Measurements from ENCODE around the gene CDC34.
A peak's percentile ranks its signal among the peaks of the same experiment; 100 is the strongest.

Gene CDC34

GRCh38 chr19:522726-523125, 8.8 kb upstream of the CDC34 start:
- H3K4me3 ChIP-seq (replicated peaks in 1 of 2; ENCODE audit: low read depth in 2 of 2, low read length in 2 of 2), result no peak overlapping the region
- no peak for DNase-seq (ENCODE audit: low read depth in 2 of 2)
- no peak for TF ChIP-seq CTCF (IDR thresholded peaks at IDR 0.05; ENCODE audit: low read depth, low read length)

GRCh38 chr19:524062-524674, 7.4 kb upstream of the CDC34 start:
- DNase-seq (ENCODE audit: low read depth in 2 of 2), result peak; percentile 18 to 58
- peak overlapping the region in 1 of 2 donors; percentile 10 for H3K4me3 ChIP-seq (replicated peaks in 1 of 2; ENCODE audit: low read depth in 2 of 2, low read length in 2 of 2)
- TF ChIP-seq CTCF (IDR thresholded peaks at IDR 0.05; ENCODE audit: low read depth, low read length), result no peak

GRCh38 chr19:525029-525428, 6.5 kb upstream of the CDC34 start:
- TF ChIP-seq CTCF (IDR thresholded peaks at IDR 0.05; ENCODE audit: low read depth, low read length), result no peak
- no peak overlapping the region for H3K4me3 ChIP-seq (replicated peaks in 1 of 2; ENCODE audit: low read depth in 2 of 2, low read length in 2 of 2)
- no peak for DNase-seq (ENCODE audit: low read depth in 2 of 2)

- no peak for DNase-seq (ENCODE audit: low read depth in 2 of 2)
- H3K4me3 ChIP-seq (replicated peaks in 1 of 2; ENCODE audit: low read depth in 2 of 2, low read length in 2 of 2), result no peak overlapping the region
- no peak for TF ChIP-seq CTCF (IDR thresholded peaks at IDR 0.05; ENCODE audit: low read depth, low read length)
Observed at GRCh38 chr19:525857-526419, 5.6 kb upstream of the CDC34 start.

GRCh38 chr19:530134-531008, 1.2 kb upstream of the CDC34 start:
- DNase-seq (ENCODE audit: low read depth in 2 of 2), result no peak
- no peak for TF ChIP-seq CTCF (IDR thresholded peaks at IDR 0.05; ENCODE audit: low read depth, low read length)
- peak overlapping the region; percentile 69 to 79 for H3K4me3 ChIP-seq (replicated peaks in 1 of 2; ENCODE audit: low read depth in 2 of 2, low read length in 2 of 2)

GRCh38 chr19:531009-531752, 379 bp upstream of the CDC34 start:
- peak; percentile 72 to 87 for DNase-seq (ENCODE audit: low read depth in 2 of 2)
- TF ChIP-seq CTCF (IDR thresholded peaks at IDR 0.05; ENCODE audit: low read depth, low read length), result no peak
- peak overlapping the region; percentile 69 to 88 for H3K4me3 ChIP-seq (replicated peaks in 1 of 2; ENCODE audit: low read depth in 2 of 2, low read length in 2 of 2)

All from cardiac fibroblast (primary cell).